DMS 273 (cell line): ENCODE results near the gene TTC7B.

Source experiments
- DNase-seq: peaks from one replicate; lab custom pipeline; 2025; ENCODE audit not compliant: unreplicated experiment; lab: John Stamatoyannopoulos, UW

Gene TTC7B

DNA sequence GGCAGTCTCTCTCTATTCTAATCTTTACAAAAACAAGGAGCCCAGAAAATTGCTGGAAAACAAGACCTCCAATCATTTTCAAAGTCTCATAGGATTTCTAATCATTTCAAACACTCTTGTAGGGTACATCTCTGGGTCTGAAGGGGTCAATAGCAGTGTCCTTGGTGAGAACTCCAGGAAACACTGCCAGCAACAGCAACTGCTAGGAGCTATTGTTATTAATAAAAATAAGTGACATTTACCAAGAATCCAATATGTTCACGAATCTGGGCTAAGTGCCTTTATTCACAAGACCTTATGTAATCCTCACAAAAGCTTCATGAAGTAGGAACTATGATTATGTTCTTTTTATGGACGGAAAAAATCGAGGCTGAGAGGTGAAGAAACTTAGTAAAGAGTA, 72.8 kb downstream of the TTC7B start:
- no peak for DNase-seq

DNA sequence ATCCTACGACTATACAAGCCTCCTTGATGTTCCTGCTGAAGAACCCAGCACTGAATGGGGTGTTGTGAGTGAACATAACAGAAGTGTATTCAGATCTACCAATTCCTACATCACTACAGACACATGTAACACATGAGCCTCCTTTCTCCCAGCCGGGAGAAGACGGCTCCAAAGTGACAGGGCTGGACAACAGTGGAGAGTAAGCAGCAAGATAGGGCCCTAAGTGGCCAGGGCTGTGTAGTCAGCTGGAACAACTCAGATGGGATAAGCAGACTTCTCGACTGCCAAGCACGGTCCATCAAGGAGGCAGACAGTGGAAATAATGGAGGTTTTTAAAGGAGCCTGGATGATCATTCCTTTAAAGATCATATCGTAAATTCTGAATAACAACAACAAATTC, 73.5 kb downstream of the TTC7B start:
- no peak for DNase-seq

DNA sequence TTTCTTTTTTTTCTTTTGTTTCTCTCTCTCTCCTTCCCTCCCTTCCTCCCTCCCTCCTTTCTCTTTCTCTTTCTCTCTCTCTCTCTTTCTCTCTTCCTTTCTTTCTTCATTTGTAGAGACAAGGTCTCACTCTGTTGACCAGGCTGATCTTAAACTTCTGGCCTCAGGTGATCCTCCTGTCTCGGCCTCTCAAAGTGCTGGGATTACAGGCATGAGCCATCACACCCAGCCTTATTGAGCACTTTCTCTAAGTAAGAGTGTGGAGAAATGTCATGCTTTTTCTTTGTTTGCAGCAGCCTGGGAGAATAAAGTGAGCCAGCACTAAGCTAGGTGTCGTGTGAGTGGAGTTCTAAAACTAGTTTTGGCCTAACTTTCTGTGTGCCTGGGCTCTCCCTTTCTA, 74.0 kb downstream of the TTC7B start:
- DNase-seq = no peak

DNA sequence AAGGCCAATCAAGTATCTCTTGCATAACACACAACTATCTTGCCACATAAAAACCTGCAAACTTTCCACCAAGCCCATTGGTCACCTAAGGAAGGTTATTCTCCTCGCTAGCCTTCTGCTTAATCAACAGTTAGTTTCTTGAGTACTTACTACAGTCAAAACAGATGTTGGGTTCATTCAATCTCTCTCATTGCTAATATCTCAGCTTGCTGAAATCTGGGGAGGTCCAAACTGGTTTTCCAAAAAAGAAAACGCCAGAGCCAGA, 74.6 kb downstream of the TTC7B start:
- no peak for DNase-seq

- DNase-seq = no peak
Observed at GRCh38 chr14:90740946-90741681, 75.1 kb downstream of the TTC7B start.

DNA sequence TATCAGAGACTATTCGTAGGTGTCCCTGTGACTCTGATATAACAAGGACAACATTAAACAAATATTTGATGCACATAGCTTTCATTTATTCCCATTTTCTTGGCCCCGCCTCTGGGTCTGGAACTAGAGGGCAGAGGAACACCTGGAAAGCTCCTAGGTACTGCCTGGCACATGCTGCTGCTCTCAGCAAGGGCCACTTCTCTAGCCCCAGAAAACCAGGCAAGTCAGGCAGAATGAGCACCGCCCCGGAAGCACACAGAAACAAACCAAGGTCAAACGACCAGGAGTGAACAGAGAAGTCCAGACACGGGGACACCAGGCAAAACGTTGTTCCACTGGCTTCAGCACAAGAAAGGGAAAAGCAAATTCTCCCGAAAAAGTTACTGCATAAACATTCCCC, 76.1 kb downstream of the TTC7B start:
- no peak for DNase-seq

- DNase-seq = peak; percentile 47
Observed at GRCh38 chr14:90739318-90740068, 76.7 kb downstream of the TTC7B start.

DNA sequence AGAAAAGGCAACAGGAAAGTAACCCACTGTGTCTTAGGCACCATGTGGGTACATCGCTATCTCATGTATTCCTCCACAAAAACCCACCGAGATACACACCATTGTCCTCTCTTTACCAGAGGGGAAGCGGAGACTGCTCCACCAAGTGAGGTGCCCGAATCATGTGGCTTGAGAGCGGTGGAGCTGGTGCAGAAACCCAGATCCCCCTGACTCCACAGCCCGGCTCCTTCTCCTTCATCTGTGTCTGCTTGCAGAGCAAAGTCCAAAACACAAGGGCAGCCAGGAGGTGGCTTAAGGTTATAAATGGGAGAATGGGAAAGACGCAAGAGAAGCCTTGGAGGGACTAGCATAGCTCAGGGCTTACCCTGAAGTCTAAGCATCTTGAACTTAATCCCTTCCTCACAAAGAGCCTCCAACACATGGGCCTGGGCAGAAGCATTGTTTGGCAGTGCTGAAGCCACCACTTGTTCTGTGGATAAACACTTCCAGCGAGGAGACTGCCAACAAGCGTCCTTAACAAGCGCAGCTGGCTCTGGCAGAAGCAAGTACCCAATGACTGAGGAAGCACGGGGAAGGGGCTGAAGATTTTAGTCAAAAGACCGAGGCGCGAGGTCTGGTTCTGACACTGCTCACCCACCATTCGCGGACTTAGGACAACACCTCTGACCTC, 83.0 kb downstream of the TTC7B start:
- DNase-seq = no peak

DNA sequence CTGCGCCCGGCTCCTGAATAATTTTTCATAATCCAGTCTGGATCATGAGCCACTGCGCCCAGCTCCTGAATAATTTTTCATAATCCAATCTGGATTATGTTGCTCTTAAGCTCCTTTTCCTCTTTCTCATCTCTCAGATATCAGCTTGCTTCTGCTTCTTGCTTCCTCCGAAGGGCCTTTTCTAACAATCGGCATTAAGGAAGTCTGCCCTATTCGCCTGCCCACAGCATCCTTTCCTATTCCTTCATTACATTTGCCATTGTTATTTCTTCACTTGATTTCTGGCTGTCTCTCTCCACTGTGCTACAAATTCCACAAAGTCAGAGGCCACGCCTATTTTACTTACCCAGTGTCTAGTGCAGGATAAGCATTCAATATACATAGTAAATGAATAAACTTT, 83.5 kb downstream of the TTC7B start:
- DNase-seq = no peak

DNA sequence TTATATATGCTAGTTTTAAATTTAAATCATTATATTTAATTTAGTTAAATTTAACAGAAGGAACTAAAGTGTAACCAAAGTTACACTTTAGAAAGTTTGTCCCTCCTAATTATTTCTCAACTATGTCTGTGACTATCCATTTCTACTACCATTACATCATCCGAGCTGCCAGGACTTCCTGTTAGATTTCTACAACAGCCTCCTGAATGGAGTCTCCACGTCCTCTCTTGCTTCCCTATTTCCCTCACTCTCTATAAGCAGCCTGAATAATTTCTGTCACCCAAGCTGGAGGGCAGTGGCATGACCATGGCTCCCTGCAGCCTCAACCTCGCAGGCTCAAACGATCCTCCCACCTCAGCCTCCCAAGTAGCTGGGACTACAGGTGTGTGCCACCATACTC, 84.1 kb downstream of the TTC7B start:
- no peak for DNase-seq

- DNase-seq = no peak
Observed at GRCh38 chr14:90731487-90731886, 84.7 kb downstream of the TTC7B start.

DNA sequence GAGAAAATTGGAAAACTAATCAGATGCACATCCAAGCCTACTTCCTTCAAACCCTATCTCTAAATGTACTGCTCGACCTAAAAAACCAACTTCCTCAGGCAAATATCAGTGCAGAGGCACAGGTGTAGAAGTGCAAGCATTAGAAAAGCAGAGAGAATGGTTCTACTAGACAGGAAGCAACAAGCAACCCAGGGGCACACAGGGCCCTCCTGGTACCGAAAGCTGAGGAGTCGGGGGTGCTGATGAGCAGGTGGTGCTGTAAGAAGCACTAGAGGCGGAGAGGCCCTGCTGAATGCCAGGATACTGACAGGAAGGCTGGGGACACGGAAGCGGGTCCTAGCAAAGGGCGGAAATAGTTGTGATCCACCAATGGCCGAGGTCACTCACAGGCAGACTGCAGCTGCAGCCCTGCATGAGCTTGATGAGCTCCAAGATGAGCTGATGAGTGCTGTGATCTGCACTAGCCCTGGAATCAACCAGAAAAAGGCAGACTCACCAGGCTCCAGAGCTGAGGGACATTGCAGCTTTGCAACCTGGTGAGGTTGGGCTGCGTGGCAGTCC, 85.9 kb downstream of the TTC7B start:
- DNase-seq = no peak

DNA sequence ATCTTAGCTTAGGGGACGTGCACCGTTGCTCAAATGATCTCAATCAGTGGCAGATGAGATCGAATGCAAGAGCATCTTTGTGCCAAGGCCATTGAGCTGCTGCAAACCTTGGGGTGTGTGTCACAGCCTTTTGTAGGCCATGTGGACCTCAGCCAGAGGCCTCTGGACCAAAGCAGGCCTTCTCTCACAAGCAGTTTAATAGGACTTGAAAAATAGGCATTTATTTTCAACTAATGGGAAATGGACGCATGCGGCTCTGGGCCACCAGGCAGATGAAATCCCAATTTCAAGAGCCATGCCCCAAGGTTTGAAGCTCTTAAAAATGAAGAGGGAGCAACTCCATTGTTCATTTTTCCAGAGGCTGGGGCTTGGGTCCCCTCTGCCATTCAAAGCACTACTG, 87.3 kb downstream of the TTC7B start:
- no peak for DNase-seq

GRCh38 chr14:90727082-90727481, 89.1 kb downstream of the TTC7B start:
- DNase-seq = no peak

- DNase-seq = peak; percentile 12
Observed at GRCh38 chr14:90726656-90727055, 89.6 kb downstream of the TTC7B start.

DNA sequence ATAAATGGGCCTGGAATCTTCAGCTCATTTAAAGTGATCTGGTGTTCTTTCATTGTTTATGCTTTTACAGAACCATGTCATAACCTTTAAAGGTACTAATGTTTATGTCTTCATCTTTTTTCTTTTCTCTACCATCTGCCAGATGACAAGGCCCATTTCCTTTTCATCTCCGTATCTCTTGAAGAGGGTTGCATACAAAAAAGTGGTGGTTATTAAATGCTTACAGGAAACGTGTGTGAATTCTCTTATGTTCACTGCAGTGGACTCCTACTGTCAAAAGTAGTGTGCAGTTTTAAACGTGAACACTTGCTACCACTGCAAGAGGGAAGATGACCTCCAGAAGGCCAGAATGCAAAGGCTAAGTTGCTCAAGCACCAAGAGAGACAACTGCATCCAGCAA, 91.4 kb downstream of the TTC7B start:
- DNase-seq = no peak

DNA sequence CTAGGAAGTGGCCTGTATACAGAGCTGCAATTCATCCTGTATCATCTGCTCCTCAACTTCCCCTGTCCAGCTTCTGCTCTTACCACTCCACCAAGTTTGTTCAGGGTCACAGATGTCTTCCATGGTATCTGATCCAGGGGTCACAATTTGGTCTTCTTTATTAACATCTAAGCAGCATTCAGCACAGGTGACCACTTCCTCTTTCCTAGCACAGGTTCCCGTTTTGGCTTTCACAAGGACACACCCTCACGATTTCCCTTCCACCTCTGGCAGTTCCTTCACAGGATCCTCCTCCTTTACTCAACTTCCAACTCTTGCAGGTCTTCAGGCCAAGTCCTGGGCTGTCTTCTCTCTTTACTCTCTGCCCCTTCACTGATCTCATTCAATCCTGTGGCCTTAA, 93.6 kb downstream of the TTC7B start:
- no peak for DNase-seq

DNA sequence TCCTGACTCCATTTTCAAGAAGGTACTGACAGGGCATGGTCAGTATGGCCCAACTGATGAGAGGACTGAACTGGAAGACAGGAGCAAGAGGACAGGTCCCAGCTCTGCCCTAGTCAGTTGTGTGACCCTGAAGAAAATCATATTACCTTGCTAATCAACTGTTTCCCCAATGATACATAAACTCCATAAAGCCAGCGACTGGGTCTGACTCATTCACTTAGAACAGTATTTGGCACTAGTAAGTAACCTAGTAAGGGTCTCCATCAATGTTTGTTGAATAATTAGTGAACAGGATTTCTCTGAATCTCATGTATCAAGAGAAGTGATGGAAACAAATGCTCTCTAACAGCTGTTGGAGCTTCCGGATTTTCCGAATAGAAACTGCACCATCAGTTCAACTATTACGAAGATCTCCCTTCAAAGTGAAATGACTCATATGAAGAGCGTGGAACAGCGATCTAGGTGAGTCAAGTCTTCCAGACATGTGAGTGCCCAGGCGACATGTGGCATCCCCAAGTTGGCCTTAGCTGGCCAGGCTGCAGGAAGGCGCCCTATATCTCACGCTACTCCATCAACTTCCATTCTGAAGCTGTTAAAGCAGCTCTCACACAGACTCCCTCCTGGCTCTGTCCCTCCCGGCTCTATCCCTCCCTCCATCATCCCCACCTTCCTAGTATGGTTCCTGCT, 94.5 kb downstream of the TTC7B start:
- DNase-seq = no peak

DNA sequence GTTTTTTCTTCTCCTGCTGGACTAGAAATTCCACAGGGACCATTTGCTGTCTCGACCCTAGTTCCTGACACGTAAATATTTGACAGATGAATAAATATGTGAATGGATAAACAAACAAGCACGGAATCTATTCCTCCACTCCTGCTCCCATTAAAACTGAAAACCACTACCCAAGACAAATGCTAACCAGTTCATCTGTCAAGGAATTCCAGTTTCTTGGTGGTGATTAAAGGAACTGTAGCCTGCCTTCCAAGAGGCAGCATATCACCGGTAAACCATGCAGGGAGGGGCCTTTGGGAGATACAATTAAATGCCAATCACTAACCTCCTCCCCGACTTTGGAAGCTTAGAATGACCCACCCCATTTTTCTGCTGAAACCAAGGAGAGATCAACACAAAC, 95.4 kb downstream of the TTC7B start:
- DNase-seq = no peak

- no peak for DNase-seq
Observed at GRCh38 chr14:90720336-90720735, 95.9 kb downstream of the TTC7B start.

- no peak for DNase-seq
Observed at GRCh38 chr14:90717916-90718315, 98.3 kb downstream of the TTC7B start.

DNA sequence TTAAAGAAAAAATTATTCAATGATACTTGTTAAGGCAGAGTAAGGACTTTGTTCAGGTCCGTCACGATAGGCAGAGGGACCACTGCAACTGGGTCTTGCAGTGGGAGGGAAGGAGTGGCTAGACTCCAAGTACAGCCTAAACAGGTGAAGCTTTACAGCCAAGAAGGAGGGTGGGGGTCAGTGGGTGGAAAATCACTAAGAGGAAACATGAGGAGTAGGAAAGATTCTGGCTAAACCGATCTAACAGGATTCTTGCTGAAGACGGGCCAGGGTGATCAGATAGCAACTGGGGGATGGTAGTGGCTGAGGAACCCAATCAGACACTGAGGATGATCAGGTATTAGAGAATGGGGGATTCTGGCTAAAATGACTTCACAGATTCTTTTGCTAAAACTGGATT, 100.2 kb downstream of the TTC7B start:
- DNase-seq = no peak
